ENCODE data around the gene P4HB.

Gene P4HB

GRCh38 chr17:81898029-81898866, 37.9 kb upstream of the P4HB start:
- FAIRE-seq (peak; percentile 23), DNase-seq (ENCODE audit: low spot score) (peak; percentile 75)

- DNase-seq (ENCODE audit: low spot score) (no peak), FAIRE-seq (no peak)
These were observed 35.1 kb upstream of the P4HB start for GRCh38 chr17:81895400-81895799.

GRCh38 chr17:81891303-81891552, 30.9 kb upstream of the P4HB start:
- DNase-seq (ENCODE audit: low spot score) = peak; percentile 33
- FAIRE-seq = no peak

GRCh38 chr17:81890447-81891302, 30.3 kb upstream of the P4HB start:
- no peak for DNase-seq (ENCODE audit: low spot score)
- FAIRE-seq = no peak

- FAIRE-seq (no peak), DNase-seq (ENCODE audit: low spot score) (no peak)
These were observed 29.3 kb upstream of the P4HB start for GRCh38 chr17:81889602-81890001.

GRCh38 chr17:81888988-81889595, 28.8 kb upstream of the P4HB start:
- no peak for DNase-seq (ENCODE audit: low spot score)
- FAIRE-seq = no peak

GRCh38 chr17:81888105-81888987, 28.0 kb upstream of the P4HB start:
- DNase-seq (ENCODE audit: low spot score) (no peak), FAIRE-seq (no peak)

- FAIRE-seq (no peak), DNase-seq (ENCODE audit: low spot score) (no peak)
These were observed 25.7 kb upstream of the P4HB start for GRCh38 chr17:81885869-81886548.

GRCh38 chr17:81885454-81885853, 25.1 kb upstream of the P4HB start:
- DNase-seq (ENCODE audit: low spot score) (no peak), FAIRE-seq (peak; percentile 77)

GRCh38 chr17:81884968-81885367, 24.6 kb upstream of the P4HB start:
- no peak for DNase-seq (ENCODE audit: low spot score)
- FAIRE-seq = no peak

- FAIRE-seq = no peak
- no peak for DNase-seq (ENCODE audit: low spot score)
These were observed 24.2 kb upstream of the P4HB start for GRCh38 chr17:81884520-81884919.

- no peak for FAIRE-seq
- DNase-seq (ENCODE audit: low spot score) = no peak
These were observed 18.8 kb upstream of the P4HB start for GRCh38 chr17:81879121-81879520.

- no peak for FAIRE-seq
- no peak for DNase-seq (ENCODE audit: low spot score)
These were observed 18.0 kb upstream of the P4HB start for GRCh38 chr17:81878294-81878693.

- no peak for FAIRE-seq
- DNase-seq (ENCODE audit: low spot score) = no peak
These were observed 17.2 kb upstream of the P4HB start for GRCh38 chr17:81877569-81877968.

- peak; percentile 98 for DNase-seq (ENCODE audit: low spot score)
- FAIRE-seq = peak; percentile 84
These were observed 11.3 kb upstream of the P4HB start for GRCh38 chr17:81871387-81872230.

- no peak for FAIRE-seq
- DNase-seq (ENCODE audit: low spot score) = no peak
These were observed 10.6 kb upstream of the P4HB start, which contains the start of gene ARHGDIA for GRCh38 chr17:81870981-81871386. ARHGDIA (minus strand) TSS chr17:81871337; CDS start chr17:81869930, 1,407 bp downstream.

GRCh38 chr17:81870131-81870980, 10.0 kb upstream of the P4HB start:
- FAIRE-seq (no peak), DNase-seq (ENCODE audit: low spot score) (peak; percentile 36)

GRCh38 chr17:81869221-81870130, 9.1 kb upstream of the P4HB start:
- DNase-seq (ENCODE audit: low spot score) = peak; percentile 80
- no peak for FAIRE-seq
